SU-DHL-6 (cell line): ENCODE measurements around the gene ZNF215.
"Not testable (repeated sequence)": the region's sequence is repeated elsewhere in the genome, so short reads cannot be mapped to it uniquely, and the experiment has no call there.

Source experiments
- H2AFZ ChIP-seq: fragments of 200-600 bp; sonication (generic); 2 replicates; pipeline ENCODE4 v1.6.1; 2014; ENCODE audit warnings: low read depth, mild to moderate bottlenecking, moderate library complexity, mixed read lengths, antibody characterized with exemption, low read length; ENCODE audit not compliant: severe bottlenecking
- H3F3A ChIP-seq: fragments of 200-600 bp; shearing (Covaris generic); 2 replicates; pipeline ENCODE4 v1.6.0; 2016; ENCODE audit warnings: antibody characterized with exemption, mild to moderate bottlenecking; ENCODE audit not compliant: insufficient read depth
- H3K27ac ChIP-seq: fragments of 200-600 bp; sonication (generic); 2 replicates; pipeline ENCODE4 v1.5.1; 2016; ENCODE audit warnings: low read depth, mild to moderate bottlenecking, low read length, moderate library complexity, mixed read lengths
- H3K27me3 ChIP-seq: fragments of 200-600 bp; sonication (generic), shearing (Covaris generic); 2 replicates; pipeline ENCODE4 v1.6.0; 2014; ENCODE audit warnings: mild to moderate bottlenecking, low read length
- H3K36me3 ChIP-seq: fragments of 200-600 bp; sonication (generic); 2 replicates; pipeline ENCODE4 v1.6.1; 2014; ENCODE audit warnings: mild to moderate bottlenecking, low read length, mixed read lengths
- H3K4me2 ChIP-seq: fragments of 300-600, 200-600 bp; shearing (Covaris generic), sonication (generic); 2 replicates; pipeline ENCODE4 v1.6.0; 2014; ENCODE audit warnings: low read length, low read depth, mild to moderate bottlenecking; ENCODE audit not compliant: poor library complexity, severe bottlenecking
- H3K4me3 ChIP-seq: fragments of 200-600 bp; sonication (generic); 2 replicates; pipeline ENCODE4 v1.5.1; 2014; ENCODE audit warnings: antibody characterized with exemption, low read length, mild to moderate bottlenecking, mixed read lengths; ENCODE audit not compliant: insufficient read depth, poor library complexity, severe bottlenecking
- H3K79me2 ChIP-seq: fragments of 200-600 bp; sonication (generic); 2 replicates; pipeline ENCODE4 v1.6.1; 2014; ENCODE audit warnings: mild to moderate bottlenecking, low read length, moderate library complexity; ENCODE audit not compliant: insufficient read depth
- H3K9ac ChIP-seq: fragments of 200-600 bp; sonication (generic); 2 replicates; pipeline ENCODE4 v1.7.0; 2014; ENCODE audit warnings: mild to moderate bottlenecking, low read length
- H3K9me2 ChIP-seq: fragments of 200-600 bp; sonication (generic); replicated peaks from 2 replicates; pipeline ENCODE4 v1.6.1; 2014; ENCODE audit warnings: low read length; ENCODE audit not compliant: insufficient read depth
- H3K9me3 ChIP-seq: fragments of 200-600 bp; sonication (generic); 2 replicates; pipeline ENCODE4 v1.6.1; 2014; ENCODE audit warnings: low read length, mixed read lengths; ENCODE audit not compliant: insufficient read depth
- H4K20me1 ChIP-seq: fragments of 200-600 bp; sonication (generic); 2 replicates; pipeline ENCODE4 v1.6.1; 2014; ENCODE audit warnings: low read depth, mild to moderate bottlenecking, antibody characterized with exemption, low read length, moderate library complexity, mixed read lengths
- CTCF ChIP-seq: fragments of 200-600 bp; sonication (generic); IDR thresholded peaks from one replicate; pipeline ENCODE4 v1.5.1; 2017; ENCODE audit warnings: antibody characterized with exemption, mild to moderate bottlenecking, low read length, moderate library complexity; ENCODE audit not compliant: insufficient read depth, poor library complexity, severe bottlenecking
- EZH2phosphoT487 ChIP-seq: fragments of 200-600 bp; sonication (generic), shearing (Covaris generic); conservative IDR thresholded peaks from 2 replicates; pipeline ENCODE4 v1.6.1; 2018; ENCODE audit warnings: mild to moderate bottlenecking, antibody characterized with exemption, low read length, moderate library complexity, mixed read lengths

Gene ZNF215

GRCh38 chr11:6900327-6900999, 25.8 kb upstream of the ZNF215 start:
- no peaks in the 10 kb centered on the region for H3K9me2 ChIP-seq
- no peak overlapping the region for H3K9ac ChIP-seq
- H3K9me3 ChIP-seq = no peaks in the 10 kb centered on the region
- no peaks in the 10 kb centered on the region for H3K27me3 ChIP-seq
- no peak overlapping the region for H3K27ac ChIP-seq
- no peaks in the 10 kb centered on the region for H3F3A ChIP-seq
- no peak overlapping the region for H2AFZ ChIP-seq
- no peaks in the 10 kb centered on the region for H4K20me1 ChIP-seq
- H3K79me2 ChIP-seq = no peaks in the 10 kb centered on the region
- H3K4me2 ChIP-seq = no peak overlapping the region
- TF ChIP-seq EZH2phosphoT487 = no peak
- peak; percentile 18 for TF ChIP-seq CTCF
- H3K36me3 ChIP-seq = no peaks in the 10 kb centered on the region
- no peak overlapping the region for H3K4me3 ChIP-seq

GRCh38 chr11:6904804-6905203, 21.4 kb upstream of the ZNF215 start:
- H3K27me3 ChIP-seq, H3K27ac ChIP-seq, H3K4me2 ChIP-seq, H3K79me2 ChIP-seq, H3K36me3 ChIP-seq, H3F3A ChIP-seq, H2AFZ ChIP-seq, H3K9me2 ChIP-seq, H4K20me1 ChIP-seq, H3K4me3 ChIP-seq, H3K9me3 ChIP-seq, H3K9ac ChIP-seq: not testable (repeated sequence)

- H2AFZ ChIP-seq = no peak overlapping the region
Measured at GRCh38 chr11:6911378-6911777, 14.8 kb upstream of the ZNF215 start.

More at GRCh38 chr11:6911378-6911777, 14.8 kb upstream of the ZNF215 start:
- no peak for TF ChIP-seq EZH2phosphoT487
- no peak for TF ChIP-seq CTCF
- Histone ChIP-seq H3K9me3 (no peaks in the 10 kb centered on the region), H3K9me2 (no peaks in the 10 kb centered on the region), H3K27ac (no peak overlapping the region), H3K27me3 (no peaks in the 10 kb centered on the region), H3K4me3 (no peak overlapping the region), H3K4me2 (no peak overlapping the region), H4K20me1 (no peaks in the 10 kb centered on the region), H3K79me2 (no peaks in the 10 kb centered on the region), H3K9ac (no peak overlapping the region), H3K36me3 (no peaks in the 10 kb centered on the region), H3F3A (no peaks in the 10 kb centered on the region)
